Lower leg skin (tissue), 4 donors: Measurements from ENCODE around the gene HENMT1. TPM values are rescaled to one million over a fixed set of nuclear protein-coding genes. Genes with fewer than 3 reads are reported as not detected.

Experiments
- DNase-seq, 2 donors: peaks; one replicate each; pipeline ENCODE4 v3.0.0-alpha.2; 2019; ENCODE audit warnings: low spot score in 2 of 2
- H3K4me3 ChIP-seq: fragments of 200-600 bp; sonication (generic); 2 replicates; pipeline ENCODE4 v1.5.1; 2017; ENCODE audit warnings: mild to moderate bottlenecking, low read depth; ENCODE audit not compliant: poor library complexity, severe bottlenecking
- POLR2A ChIP-seq, 2 donors: fragments of 450-650 bp; IDR thresholded peaks; one replicate each; pipeline ENCODE4 v1.6.1; 2016 to 2017; ENCODE audit warnings: antibody characterized with exemption in 2 of 2, mild to moderate bottlenecking in 1 of 2, moderate library complexity in 1 of 2
- WGBS, 2 donors: methylation state at CpG; one replicate each; pipeline ENCODE4 v1.1.5; 2018; 5-methylcytosine and 5-hydroxymethylcytosine counted together
- intact Hi-C: fragments of 100-400 bp; cut with DNase I; formaldehyde crosslinking; loops from one replicate; pipeline ENCODE4 v1.15.0; 2023; ENCODE audit warnings: low total_unique reads
- total RNA-seq, 4 donors: library from RNA; depleted of rRNA; stranded (reverse); fragments of >200 nt; gene quantifications; one replicate each; pipeline ENCODE4 v1.1.0, GENCODE V29; 2016
- TF ChIP-seq, protein P1 (sequence below), 3 donors: fragments of 450-650 bp; IDR thresholded peaks; one replicate each; pipeline ENCODE4 v1.5.1; 2016; ENCODE audit warnings: antibody characterized with exemption in 3 of 3, mild to moderate bottlenecking in 3 of 3, moderate library complexity in 2 of 3

The HENMT1 gene
- total RNA-seq, 4 donors from 2014 or later: 2.0 to 3.9 (median 2.2) TPM

DNA sequence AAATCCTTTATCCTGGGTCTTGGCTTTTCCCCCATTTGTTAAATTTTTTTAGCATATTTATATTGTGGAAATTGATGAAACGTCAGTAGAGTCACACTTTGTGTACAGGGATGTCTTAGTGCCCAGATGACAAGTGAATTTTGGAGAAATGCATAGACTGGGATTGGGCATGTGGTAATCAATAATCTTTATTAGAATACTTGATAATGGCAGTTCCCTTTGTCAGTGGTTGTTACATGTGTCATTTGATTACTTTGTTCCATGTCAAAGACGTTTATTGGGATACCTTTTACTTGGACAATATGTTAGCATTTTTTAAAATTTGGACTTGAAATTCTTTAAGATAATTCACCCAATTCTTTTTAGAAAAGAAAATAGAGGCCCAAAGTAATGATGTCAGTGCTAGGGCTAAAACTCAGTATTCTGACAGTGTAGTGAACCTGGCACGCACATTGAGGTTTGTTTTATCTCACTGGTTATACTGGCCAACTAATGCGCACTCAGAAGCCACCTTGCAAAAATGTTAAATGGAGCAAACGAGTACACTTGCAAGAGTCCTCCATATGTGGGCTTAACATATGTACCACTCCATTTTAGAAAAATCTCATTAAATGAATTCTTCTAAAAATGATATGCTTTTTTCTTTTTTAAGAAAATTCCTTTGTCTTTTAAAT is 40.4 kb upstream of the HENMT1 start:
- no peak for DNase-seq
- intact Hi-C loops: no loop called here
- H3K4me3 ChIP-seq: no peak overlapping the region
- no peak for TF ChIP-seq POLR2A (IDR thresholded peaks at IDR 0.05)
- WGBS, 2 donors: 80 to 86% methylated on average over 5 of the region's 5 CpGs

DNA sequence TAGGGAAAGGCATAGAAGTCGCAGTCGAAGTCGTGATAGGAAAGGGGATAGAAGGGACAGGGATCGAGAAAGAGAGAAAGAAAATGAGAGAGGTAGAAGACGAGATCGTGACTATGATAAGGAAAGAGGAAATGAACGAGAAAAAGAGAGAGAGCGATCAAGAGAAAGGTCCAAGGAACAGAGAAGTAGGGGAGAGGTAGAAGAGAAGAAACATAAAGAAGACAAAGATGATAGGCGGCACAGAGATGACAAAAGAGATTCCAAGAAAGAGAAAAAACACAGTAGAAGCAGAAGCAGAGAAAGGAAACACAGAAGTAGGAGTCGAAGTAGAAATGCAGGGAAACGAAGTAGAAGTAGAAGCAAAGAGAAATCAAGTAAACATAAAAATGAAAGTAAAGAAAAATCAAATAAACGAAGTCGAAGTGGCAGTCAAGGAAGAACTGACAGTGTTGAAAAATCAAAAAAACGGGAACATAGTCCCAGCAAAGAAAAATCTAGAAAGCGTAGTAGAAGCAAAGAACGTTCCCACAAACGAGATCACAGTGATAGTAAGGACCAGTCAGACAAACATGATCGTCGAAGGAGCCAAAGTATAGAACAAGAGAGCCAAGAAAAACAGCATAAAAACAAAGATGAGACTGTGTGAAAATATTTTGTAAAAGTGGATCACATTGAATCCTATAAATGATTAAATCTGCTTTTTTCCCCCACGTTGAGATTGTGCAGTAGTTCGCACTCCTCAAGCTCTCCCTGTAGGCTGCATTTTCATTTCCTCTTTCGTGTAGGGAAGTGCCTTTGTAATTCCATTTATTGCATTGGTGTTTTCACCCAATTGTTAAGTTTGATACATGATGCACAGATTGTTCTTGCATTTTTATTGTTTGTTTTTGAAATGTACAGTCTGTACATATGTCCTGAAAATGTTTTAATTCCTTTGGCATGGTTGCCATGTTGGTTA is 38.8 kb upstream of the HENMT1 start:
- DNase-seq: no peak
- intact Hi-C loops: no loop called here
- H3K4me3 ChIP-seq: no peak overlapping the region
- 80 to 82% methylated on average over 22 of the region's 22 CpGs for WGBS, 2 donors
- no peak for TF ChIP-seq POLR2A (IDR thresholded peaks at IDR 0.05)
- TF ChIP-seq, protein P1, sequence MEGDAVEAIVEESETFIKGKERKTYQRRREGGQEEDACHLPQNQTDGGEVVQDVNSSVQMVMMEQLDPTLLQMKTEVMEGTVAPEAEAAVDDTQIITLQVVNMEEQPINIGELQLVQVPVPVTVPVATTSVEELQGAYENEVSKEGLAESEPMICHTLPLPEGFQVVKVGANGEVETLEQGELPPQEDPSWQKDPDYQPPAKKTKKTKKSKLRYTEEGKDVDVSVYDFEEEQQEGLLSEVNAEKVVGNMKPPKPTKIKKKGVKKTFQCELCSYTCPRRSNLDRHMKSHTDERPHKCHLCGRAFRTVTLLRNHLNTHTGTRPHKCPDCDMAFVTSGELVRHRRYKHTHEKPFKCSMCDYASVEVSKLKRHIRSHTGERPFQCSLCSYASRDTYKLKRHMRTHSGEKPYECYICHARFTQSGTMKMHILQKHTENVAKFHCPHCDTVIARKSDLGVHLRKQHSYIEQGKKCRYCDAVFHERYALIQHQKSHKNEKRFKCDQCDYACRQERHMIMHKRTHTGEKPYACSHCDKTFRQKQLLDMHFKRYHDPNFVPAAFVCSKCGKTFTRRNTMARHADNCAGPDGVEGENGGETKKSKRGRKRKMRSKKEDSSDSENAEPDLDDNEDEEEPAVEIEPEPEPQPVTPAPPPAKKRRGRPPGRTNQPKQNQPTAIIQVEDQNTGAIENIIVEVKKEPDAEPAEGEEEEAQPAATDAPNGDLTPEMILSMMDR (IDR thresholded peaks at IDR 0.05): no peak

DNA sequence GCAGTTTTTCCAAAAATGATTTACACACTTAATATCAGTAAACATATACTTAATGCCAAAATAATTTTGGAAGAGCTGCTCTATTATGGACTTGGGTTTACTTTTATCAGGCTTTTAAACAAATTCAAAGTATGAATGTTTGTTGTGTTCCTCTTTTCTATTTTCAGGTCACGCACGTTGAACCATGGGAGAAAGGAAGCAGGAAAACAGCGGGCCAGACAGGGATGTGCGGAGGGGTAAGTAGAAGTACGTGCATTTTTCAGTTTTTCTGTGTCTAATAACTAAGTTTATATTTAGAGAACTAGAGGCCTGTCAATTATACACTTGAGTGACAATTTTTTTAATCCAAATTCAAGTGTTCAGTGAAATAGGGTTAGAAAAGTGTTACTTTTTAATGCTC is 34.6 kb upstream of the HENMT1 start:
- no peak for DNase-seq
- intact Hi-C loops: no loop called here
- WGBS, 2 donors: 67 to 70% methylated on average over 5 of the region's 5 CpGs
- H3K4me3 ChIP-seq: no peak overlapping the region
- TF ChIP-seq, protein P1 (IDR thresholded peaks at IDR 0.05): no peak
- no peak for TF ChIP-seq POLR2A (IDR thresholded peaks at IDR 0.05)

DNA sequence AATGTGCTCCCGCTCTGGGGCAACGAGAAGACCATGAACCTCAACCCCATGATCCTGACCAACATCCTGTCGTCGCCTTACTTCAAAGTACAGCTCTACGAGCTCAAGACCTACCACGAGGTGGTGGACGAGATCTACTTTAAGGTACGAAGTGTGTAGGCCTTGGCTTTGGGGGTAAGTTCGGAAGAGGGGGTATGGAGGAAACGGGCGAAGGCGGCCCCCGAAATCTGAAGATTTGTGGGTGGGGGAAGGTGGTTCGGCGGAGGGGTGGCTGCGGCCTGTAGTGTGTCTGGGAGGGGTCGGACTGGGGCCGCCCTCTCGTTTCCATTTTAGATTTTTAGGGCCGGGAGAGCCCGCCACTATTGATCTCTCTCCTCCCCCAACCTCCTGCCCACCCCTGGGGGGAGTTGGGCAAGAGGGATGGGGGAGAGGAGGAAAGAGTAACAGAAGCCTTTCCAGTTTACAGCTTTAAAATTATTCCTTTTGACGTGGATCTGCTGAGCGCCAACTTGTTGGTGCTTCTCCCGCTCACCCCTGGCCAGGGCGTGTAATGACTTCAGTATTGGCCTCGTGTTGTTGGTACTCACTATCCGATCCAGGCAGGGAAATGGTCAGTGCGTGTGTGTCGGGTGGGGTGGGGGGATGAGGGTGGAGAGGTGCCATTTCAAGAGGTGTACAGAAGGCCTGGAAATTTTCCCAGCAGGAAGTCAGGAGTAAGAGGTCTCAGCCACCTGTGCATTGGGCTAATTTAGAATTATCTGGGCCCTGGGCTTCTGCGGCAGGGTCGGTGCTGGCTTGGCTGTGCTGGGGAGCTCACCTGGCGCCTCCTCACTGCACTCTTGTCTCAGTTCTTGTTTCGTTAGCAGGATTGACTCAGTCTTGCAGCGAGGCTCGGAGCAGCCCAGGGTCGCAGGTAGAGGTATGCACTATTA is 32.1 kb upstream of the HENMT1 start:
- TF ChIP-seq POLR2A (IDR thresholded peaks at IDR 0.05): no peak
- TF ChIP-seq, protein P1 (IDR thresholded peaks at IDR 0.05): no peak
- peak; percentile 50 to 91 for DNase-seq
- intact Hi-C loops: no loop called here
- WGBS, 2 donors: 0 to 1% methylated on average over 36 of the region's 36 CpGs
- H3K4me3 ChIP-seq: peak overlapping the region; percentile 95

DNA sequence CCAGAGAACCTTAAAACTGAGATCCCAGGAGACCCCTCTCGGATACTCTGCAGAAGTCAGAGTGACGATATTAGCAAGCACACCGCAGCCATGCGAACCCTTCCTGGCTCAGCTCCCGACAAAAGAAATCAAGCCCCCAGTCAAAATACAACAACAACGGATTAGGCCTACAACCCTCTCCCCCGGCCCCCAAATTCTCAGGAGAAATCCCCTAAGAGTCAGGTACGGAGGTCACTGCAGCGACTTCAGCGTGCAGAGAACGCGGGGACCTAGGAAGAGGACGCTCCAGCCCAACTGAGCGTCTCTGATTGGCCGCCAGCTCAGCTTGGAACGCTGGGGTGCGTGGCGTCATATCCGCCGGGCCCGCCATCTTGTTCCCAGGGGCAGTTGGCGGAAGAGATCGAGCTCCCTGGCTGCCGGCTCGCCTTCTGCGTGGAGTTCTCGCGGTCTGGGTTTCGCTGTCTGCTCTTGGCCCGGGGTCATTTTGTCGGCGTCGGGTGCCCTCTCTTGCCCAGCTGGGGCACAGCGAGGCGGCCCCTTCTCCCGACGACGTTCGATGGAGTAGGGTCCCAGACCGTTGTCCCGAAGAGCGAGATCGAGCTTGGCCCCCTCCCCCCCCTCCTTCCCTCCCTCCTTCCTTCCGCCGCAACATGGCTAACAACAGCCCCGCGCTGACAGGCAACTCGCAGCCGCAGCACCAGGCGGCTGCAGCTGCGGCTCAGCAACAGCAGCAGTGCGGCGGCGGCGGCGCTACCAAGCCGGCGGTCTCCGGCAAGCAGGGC is 31.2 kb upstream of the HENMT1 start, which contains the start of gene PRPF38B:
Gene PRPF38B (plus strand): TSS at position 369 of the 782 bp plus-strand sequence. CDS start 282 bp downstream, at position 651.
- TF ChIP-seq, protein P1 (IDR thresholded peaks at IDR 0.05): no peak
- peak in 1 of 2 donors; percentile 91 for TF ChIP-seq POLR2A (IDR thresholded peaks at IDR 0.05)
- intact Hi-C loops: no loop called here
- H3K4me3 ChIP-seq: peak within 1 kb of the TSS; percentile 95
- 0 to 1% methylated on average over 46 to 55 of the region's 59 CpGs for WGBS, 2 donors
- DNase-seq: peak; percentile 95 to 99
